Gastroesophageal sphincter (tissue), 3 donors: Measurements from ENCODE around the gene KRTAP4-8.
"Not testable (repeated sequence)": the region's sequence is repeated elsewhere in the genome, so short reads cannot be mapped to it uniquely, and the experiment has no call there.

Experiments used
- POLR2AphosphoS5 ChIP-seq: sonication (generic); formaldehyde crosslinking; IDR thresholded peaks from one replicate; pipeline ENCODE4 v1.6.1; 2017; ENCODE audit warnings: antibody characterized with exemption
- TF ChIP-seq, protein P1 (sequence below), 4 experiments: fragments of 200-600 bp in 2 of 4; fragments of 450-650 bp in 2 of 4; sonication (generic) in 1 of 4; IDR thresholded peaks; one replicate each; pipeline ENCODE4 v1.5.1; 2017 to 2019; ENCODE audit warnings: antibody characterized with exemption in 4 of 4, mild to moderate bottlenecking in 2 of 4, moderate library complexity in 2 of 4

DNA sequence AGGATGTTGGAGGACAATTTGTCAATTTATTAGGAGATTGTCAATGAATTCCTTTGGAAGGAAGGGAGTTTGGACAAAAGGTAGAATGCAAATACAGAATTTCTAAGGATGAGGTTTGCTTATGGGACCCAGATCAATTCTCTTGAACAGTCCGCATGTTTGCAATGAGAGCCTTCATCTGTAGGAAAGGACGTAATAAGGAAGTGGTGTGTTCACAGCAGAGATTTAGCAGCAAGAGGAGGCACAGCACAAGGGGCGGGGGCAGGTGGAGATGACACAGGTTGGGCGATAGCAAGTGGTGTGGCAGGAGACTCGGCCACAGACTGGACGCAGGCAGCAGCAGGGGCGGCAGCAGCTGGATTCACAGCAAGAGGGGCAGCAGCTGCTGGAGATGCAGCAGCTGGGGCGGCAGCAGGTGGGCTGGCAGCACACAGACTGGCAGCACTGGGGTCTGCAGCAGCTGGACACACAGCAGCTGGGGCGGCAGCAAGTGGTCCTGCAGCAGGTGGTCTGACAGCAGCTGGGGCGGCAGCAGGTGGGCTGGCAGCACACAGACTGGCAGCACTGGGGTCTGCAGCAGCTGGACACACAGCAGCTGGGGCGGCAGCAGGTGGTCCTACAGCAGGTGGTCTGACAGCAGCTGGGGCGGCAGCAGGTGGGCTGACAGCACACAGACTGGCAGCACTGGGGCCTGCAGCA is 25.5 kb upstream of the KRTAP4-8 start:
- TF ChIP-seq, protein P1, sequence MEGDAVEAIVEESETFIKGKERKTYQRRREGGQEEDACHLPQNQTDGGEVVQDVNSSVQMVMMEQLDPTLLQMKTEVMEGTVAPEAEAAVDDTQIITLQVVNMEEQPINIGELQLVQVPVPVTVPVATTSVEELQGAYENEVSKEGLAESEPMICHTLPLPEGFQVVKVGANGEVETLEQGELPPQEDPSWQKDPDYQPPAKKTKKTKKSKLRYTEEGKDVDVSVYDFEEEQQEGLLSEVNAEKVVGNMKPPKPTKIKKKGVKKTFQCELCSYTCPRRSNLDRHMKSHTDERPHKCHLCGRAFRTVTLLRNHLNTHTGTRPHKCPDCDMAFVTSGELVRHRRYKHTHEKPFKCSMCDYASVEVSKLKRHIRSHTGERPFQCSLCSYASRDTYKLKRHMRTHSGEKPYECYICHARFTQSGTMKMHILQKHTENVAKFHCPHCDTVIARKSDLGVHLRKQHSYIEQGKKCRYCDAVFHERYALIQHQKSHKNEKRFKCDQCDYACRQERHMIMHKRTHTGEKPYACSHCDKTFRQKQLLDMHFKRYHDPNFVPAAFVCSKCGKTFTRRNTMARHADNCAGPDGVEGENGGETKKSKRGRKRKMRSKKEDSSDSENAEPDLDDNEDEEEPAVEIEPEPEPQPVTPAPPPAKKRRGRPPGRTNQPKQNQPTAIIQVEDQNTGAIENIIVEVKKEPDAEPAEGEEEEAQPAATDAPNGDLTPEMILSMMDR (IDR thresholded peaks at IDR 0.05): not testable (repeated sequence)
- TF ChIP-seq POLR2AphosphoS5: not testable (repeated sequence)
